SK-N-MC (cell line): ENCODE results near the gene SLC27A4.

Source experiments
- EZH2 ChIP-seq: fragments of 200-600 bp; sonication (generic); IDR thresholded peaks from one replicate; pipeline ENCODE4 v1.6.1; 2017; ENCODE audit warnings: antibody characterized with exemption
- FOXP2 ChIP-seq: optimal IDR thresholded peaks from 2 replicates; pipeline ENCODE3; 2011; ENCODE audit warnings: mild to moderate bottlenecking, moderate library complexity; ENCODE audit not compliant: insufficient read depth; ENCODE audit errors: extremely low read length, control extremely low read depth
- POLR2AphosphoS5 ChIP-seq: IDR thresholded peaks from 2 replicates; pipeline ENCODE4 v1.6.1; 2012; ENCODE audit warnings: mild to moderate bottlenecking, low read depth, low read length, borderline replicate concordance

GRCh38 chr9:128404560-128404959 lies 64.2 kb downstream of the SLC27A4 start:
- TF ChIP-seq EZH2 (no peak), POLR2AphosphoS5 (no peak), FOXP2 (no peak)
